ENCODE measurements around the gene NEK1. TPM values are rescaled to one million over a fixed set of nuclear protein-coding genes. Genes with fewer than 3 reads are reported as not detected.

NEK1 gene
- total and polyA plus RNA-seq, 2 experiments from 2014 or later = 7.6 to 14.3 TPM

GRCh38 chr4:169616846-169617245 lies 4.5 kb upstream of the NEK1 start:
- H3F3A ChIP-seq (ENCODE audit: insufficient read depth) = peaks cover 21% of the 10 kb centered on the region
- H3K9me2 ChIP-seq (ENCODE audit: insufficient read depth) = no peaks in the 10 kb centered on the region
- H3K9me3 ChIP-seq (ENCODE audit: low read depth) = no peaks in the 10 kb centered on the region
- in situ Hi-C loops (cut with MboI) = loop anchor here (25.0 kb wide), 1 partner anchor 420 kb away; the partner anchor contains the start of gene MFAP3L
- DNase-seq = no peak
- no peak overlapping the region for H2AFZ ChIP-seq
- peaks cover 16% of the 10 kb centered on the region for H3K79me2 ChIP-seq (ENCODE audit: insufficient read depth)
- H3K36me3 ChIP-seq (ENCODE audit: low read depth) = no peaks in the 10 kb centered on the region
- H3K4me3 ChIP-seq = no peak overlapping the region
- no peaks in the 10 kb centered on the region for H3K27me3 ChIP-seq (replicated peaks; ENCODE audit: insufficient read depth)
- no peak overlapping the region for H3K4me2 ChIP-seq (ENCODE audit: unreplicated experiment)
- peaks cover 17% of the 10 kb centered on the region for H3K4me1 ChIP-seq (ENCODE audit: insufficient read depth)
- H4K20me1 ChIP-seq (ENCODE audit: insufficient read depth) = no peaks in the 10 kb centered on the region
- TF ChIP-seq EZH2phosphoT487 (IDR thresholded peaks at IDR 0.05; ENCODE audit: insufficient read depth, low read depth) = no peak
- no peak for TF ChIP-seq EZH2 (IDR thresholded peaks at IDR 0.05; ENCODE audit: insufficient read depth, poor library complexity, severe bottlenecking)
- H3K9ac ChIP-seq = no peak overlapping the region
- H3K27ac ChIP-seq = no peak overlapping the region

- TF ChIP-seq EZH2phosphoT487 (IDR thresholded peaks at IDR 0.05; ENCODE audit: insufficient read depth, low read depth) (no peak), EZH2 (IDR thresholded peaks at IDR 0.05; ENCODE audit: insufficient read depth, poor library complexity, severe bottlenecking) (no peak)
- peak; percentile 42 for DNase-seq
- no peaks in the 10 kb centered on the region for H3K36me3 ChIP-seq (ENCODE audit: low read depth)
- WGBS, 2 experiments (ENCODE audit: low coverage in 1 of 2, low lambda C conversion rate in 2 of 2, missing lambda C conversion rate in 2 of 2) = 62 to 64% methylated on average over 4 of the region's 4 CpGs
- H3K9me2 ChIP-seq (ENCODE audit: insufficient read depth) = no peaks in the 10 kb centered on the region
- H3K4me2 ChIP-seq (ENCODE audit: unreplicated experiment) = no peak overlapping the region
- peaks cover 16% of the 10 kb centered on the region for H3F3A ChIP-seq (ENCODE audit: insufficient read depth)
- H3K9ac ChIP-seq = no peak overlapping the region
- no peaks in the 10 kb centered on the region for H3K9me3 ChIP-seq (ENCODE audit: low read depth)
- peaks cover 16% of the 10 kb centered on the region for H3K79me2 ChIP-seq (ENCODE audit: insufficient read depth)
- no peaks in the 10 kb centered on the region for H4K20me1 ChIP-seq (ENCODE audit: insufficient read depth)
- in situ Hi-C loops (cut with MboI) = loop anchor here (25.0 kb wide), 1 partner anchor 422 kb away; the partner anchor contains the start of gene MFAP3L
- H3K4me3 ChIP-seq = no peak overlapping the region
- H3K27ac ChIP-seq = no peak overlapping the region
- H3K4me1 ChIP-seq (ENCODE audit: insufficient read depth) = peaks cover 23% of the 10 kb centered on the region
- no peak overlapping the region for H2AFZ ChIP-seq
- H3K27me3 ChIP-seq (replicated peaks; ENCODE audit: insufficient read depth) = no peaks in the 10 kb centered on the region
Observed at GRCh38 chr4:169615467-169616106, 3.2 kb upstream of the NEK1 start.

- no peaks in the 10 kb centered on the region for H3K36me3 ChIP-seq (ENCODE audit: low read depth)
- peaks cover 38% of the 10 kb centered on the region for H3K79me2 ChIP-seq (ENCODE audit: insufficient read depth)
- in situ Hi-C loops (cut with MboI) = loop anchor here (25.0 kb wide), 1 partner anchor 424 kb away; the partner anchor contains the start of gene MFAP3L
- 4 to 5% methylated on average over 9 of the region's 9 CpGs for WGBS, 2 experiments (ENCODE audit: low coverage in 1 of 2, low lambda C conversion rate in 2 of 2, missing lambda C conversion rate in 2 of 2)
- no peaks in the 10 kb centered on the region for H3K27me3 ChIP-seq (replicated peaks; ENCODE audit: insufficient read depth)
- H3K9me2 ChIP-seq (ENCODE audit: insufficient read depth) = no peaks in the 10 kb centered on the region
- H3K27ac ChIP-seq = peak overlapping the region; percentile 92
- H3K9me3 ChIP-seq (ENCODE audit: low read depth) = no peaks in the 10 kb centered on the region
- H3K4me1 ChIP-seq (ENCODE audit: insufficient read depth) = peaks cover 18% of the 10 kb centered on the region
- DNase-seq = peak; percentile 88
- no peaks in the 10 kb centered on the region for H4K20me1 ChIP-seq (ENCODE audit: insufficient read depth)
- H2AFZ ChIP-seq = peak overlapping the region; percentile 93
- peak overlapping the region; percentile 95 for H3K4me2 ChIP-seq (ENCODE audit: unreplicated experiment)
- H3F3A ChIP-seq (ENCODE audit: insufficient read depth) = peaks cover 11% of the 10 kb centered on the region; the same call in 1 of the 2 replicates
- H3K9ac ChIP-seq = peak overlapping the region; percentile 92
- peak overlapping the region; percentile 90 for H3K4me3 ChIP-seq
- TF ChIP-seq EZH2 (IDR thresholded peaks at IDR 0.05; ENCODE audit: insufficient read depth, poor library complexity, severe bottlenecking) = no peak
- TF ChIP-seq EZH2phosphoT487 (IDR thresholded peaks at IDR 0.05; ENCODE audit: insufficient read depth, low read depth) = no peak
Observed at GRCh38 chr4:169612871-169613859, 782 bp upstream of the NEK1 start.

GRCh38 chr4:169611157-169611556 lies 1.2 kb downstream of the NEK1 start:
- H3K27ac ChIP-seq = peak overlapping the region; percentile 92; the same call in 1 of the 2 replicates
- H3K9me3 ChIP-seq (ENCODE audit: low read depth) = no peaks in the 10 kb centered on the region
- no peaks in the 10 kb centered on the region for H3K27me3 ChIP-seq (replicated peaks; ENCODE audit: insufficient read depth)
- H2AFZ ChIP-seq = peak overlapping the region; percentile 93
- H3K4me2 ChIP-seq (ENCODE audit: unreplicated experiment) = peak overlapping the region; percentile 85
- no peak for TF ChIP-seq EZH2 (IDR thresholded peaks at IDR 0.05; ENCODE audit: insufficient read depth, poor library complexity, severe bottlenecking)
- no peak for TF ChIP-seq EZH2phosphoT487 (IDR thresholded peaks at IDR 0.05; ENCODE audit: insufficient read depth, low read depth)
- H3K9ac ChIP-seq = peak overlapping the region; percentile 92
- no peaks in the 10 kb centered on the region for H4K20me1 ChIP-seq (ENCODE audit: insufficient read depth)
- in situ Hi-C loops (cut with MboI) = loop anchor here (25.0 kb wide), 1 partner anchor 426 kb away; the partner anchor contains the start of gene MFAP3L
- H3K4me1 ChIP-seq (ENCODE audit: insufficient read depth) = peaks cover 16% of the 10 kb centered on the region
- peaks cover 11% of the 10 kb centered on the region; the same call in 1 of the 2 replicates for H3F3A ChIP-seq (ENCODE audit: insufficient read depth)
- no peaks in the 10 kb centered on the region for H3K36me3 ChIP-seq (ENCODE audit: low read depth)
- H3K9me2 ChIP-seq (ENCODE audit: insufficient read depth) = no peaks in the 10 kb centered on the region
- WGBS, 2 experiments (ENCODE audit: low coverage in 1 of 2, low lambda C conversion rate in 2 of 2, missing lambda C conversion rate in 2 of 2) = 67 to 74% methylated on average over 4 of the region's 4 CpGs
- H3K79me2 ChIP-seq (ENCODE audit: insufficient read depth) = peaks cover 52% of the 10 kb centered on the region
- H3K4me3 ChIP-seq = peak overlapping the region; percentile 90
- peak; percentile 35 for DNase-seq
